Left kidney (tissue), 2 donors: Measurements from ENCODE around the gene CDKN2B-AS1. TPM values are rescaled to one million over a fixed set of nuclear protein-coding genes. Genes with fewer than 3 reads are reported as not detected.

Source experiments
- DNase-seq: peaks from one replicate; pipeline ENCODE4 v3.0.0-alpha.2; 2013
- polyA plus RNA-seq: library from polyadenylated mRNA; unstranded; fragments of 120-200 nt; gene quantifications from one replicate; pipeline ENCODE4 v1.2.1, GENCODE V29; 2013; ENCODE audit not compliant: insufficient read length

The CDKN2B-AS1 gene
- polyA plus RNA-seq, 1 donor = 0.32 TPM

DNA sequence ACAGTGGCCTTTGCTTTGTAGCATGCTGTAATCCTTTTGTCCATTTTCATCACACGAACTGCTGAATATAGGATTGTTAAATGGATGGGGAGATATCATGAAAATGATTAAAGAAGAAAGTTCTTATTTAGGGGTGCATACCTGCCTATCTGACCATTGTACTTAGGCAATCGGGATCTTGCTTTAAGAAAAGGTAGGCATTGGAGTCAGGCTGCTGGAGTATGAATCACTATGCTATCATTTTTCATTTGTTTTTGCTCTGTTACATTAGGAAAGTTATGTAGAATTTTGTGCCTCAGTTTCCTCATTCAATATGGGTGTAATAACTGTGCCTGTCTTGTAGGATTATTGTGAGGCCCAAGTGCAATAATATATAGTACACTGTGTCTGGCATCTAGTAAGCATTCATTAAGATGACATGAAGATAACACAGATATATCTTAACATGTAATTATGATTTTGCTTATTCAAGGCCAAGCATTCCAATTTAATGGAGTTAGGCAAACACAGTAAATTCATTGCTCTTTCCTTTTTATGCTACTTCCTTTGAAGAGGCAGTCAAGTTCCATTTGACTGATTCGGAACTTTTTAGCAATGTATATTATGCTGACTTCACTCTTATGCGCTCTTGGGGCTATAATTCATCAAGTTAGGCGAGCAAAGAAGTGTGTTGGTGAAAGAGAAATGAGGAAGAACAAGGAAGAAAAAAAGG lies 124.4 kb downstream of the CDKN2B-AS1 start:
- no peak for DNase-seq

DNA sequence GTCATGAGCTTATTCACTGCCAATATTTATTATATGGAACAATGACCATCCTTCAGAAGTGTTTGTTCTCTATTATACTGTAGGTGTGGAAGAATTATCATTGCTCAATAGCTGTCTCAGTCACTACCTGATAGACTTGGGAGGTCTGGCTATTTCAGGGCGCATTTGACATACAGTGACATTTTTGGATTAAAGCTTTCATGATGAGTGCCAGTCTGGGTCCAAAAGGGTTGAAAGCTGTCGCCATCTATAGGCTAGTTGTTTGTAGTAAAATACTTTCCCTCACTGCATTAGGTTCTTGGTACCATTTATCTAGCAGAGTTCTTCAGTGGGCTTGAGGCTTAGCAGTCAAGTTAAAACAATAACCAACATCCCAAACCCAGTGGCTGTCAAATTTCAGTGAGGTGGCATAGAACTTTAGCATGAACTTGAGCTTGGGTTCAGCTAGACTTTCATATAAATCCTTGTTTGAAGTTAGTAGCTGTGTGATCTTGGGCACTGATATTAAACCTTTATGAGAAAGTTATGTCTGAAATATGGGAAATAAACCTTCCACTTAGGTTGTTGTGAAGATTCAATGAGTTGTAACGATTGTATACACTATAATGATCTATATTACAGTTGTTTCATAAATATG lies 125.0 kb downstream of the CDKN2B-AS1 start:
- DNase-seq = no peak

- no peak for DNase-seq
Measured at GRCh38 chr9:22120159-22120549, 125.6 kb downstream of the CDKN2B-AS1 start.

GRCh38 chr9:22120595-22120994 lies 126.0 kb downstream of the CDKN2B-AS1 start:
- DNase-seq = no peak

GRCh38 chr9:22124263-22125011 lies 129.8 kb downstream of the CDKN2B-AS1 start:
- DNase-seq = no peak

GRCh38 chr9:22129133-22129532 lies 134.5 kb downstream of the CDKN2B-AS1 start:
- no peak for DNase-seq

GRCh38 chr9:22129633-22130032 lies 135.0 kb downstream of the CDKN2B-AS1 start:
- no peak for DNase-seq

DNA sequence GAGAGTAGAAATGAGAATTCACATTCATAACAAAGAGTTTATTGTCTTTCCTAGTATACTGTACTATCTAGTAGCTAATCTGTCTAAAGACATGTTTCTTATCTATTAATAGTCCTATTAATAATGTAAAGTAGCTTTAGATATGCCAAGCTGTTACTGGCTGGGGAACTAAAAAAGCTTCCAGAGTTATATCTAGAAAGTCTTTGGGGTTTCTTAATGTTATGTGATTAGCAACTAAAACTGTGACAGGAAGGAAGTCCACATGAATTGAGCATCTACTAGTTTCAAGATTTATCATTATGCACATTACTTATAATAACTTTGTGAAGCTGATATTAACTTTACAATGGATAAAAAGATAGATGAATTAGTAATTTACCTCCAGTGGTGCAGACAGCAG lies 137.2 kb downstream of the CDKN2B-AS1 start:
- no peak for DNase-seq

DNA sequence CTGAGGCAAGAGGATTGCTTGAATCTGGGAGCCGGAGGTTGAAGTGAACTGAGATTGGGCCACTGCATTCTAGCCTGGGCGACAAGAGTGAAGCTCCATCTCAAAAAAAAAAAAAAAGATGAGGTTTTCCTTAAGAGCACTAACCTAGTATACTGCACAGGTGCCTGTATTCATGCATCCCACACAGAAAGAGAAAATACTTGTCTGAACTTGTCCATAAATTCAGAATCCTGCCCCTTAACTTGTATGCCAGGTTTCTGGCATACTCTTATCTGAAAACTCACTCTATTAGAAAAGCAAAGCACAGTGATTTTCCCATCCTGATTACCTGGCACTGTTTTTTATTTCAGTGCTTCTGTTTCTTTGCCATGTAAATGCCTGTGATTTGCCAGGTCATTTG lies 139.8 kb downstream of the CDKN2B-AS1 start:
- DNase-seq = no peak

- no peak for DNase-seq
Measured at GRCh38 chr9:22136461-22137096, 142.0 kb downstream of the CDKN2B-AS1 start.

DNA sequence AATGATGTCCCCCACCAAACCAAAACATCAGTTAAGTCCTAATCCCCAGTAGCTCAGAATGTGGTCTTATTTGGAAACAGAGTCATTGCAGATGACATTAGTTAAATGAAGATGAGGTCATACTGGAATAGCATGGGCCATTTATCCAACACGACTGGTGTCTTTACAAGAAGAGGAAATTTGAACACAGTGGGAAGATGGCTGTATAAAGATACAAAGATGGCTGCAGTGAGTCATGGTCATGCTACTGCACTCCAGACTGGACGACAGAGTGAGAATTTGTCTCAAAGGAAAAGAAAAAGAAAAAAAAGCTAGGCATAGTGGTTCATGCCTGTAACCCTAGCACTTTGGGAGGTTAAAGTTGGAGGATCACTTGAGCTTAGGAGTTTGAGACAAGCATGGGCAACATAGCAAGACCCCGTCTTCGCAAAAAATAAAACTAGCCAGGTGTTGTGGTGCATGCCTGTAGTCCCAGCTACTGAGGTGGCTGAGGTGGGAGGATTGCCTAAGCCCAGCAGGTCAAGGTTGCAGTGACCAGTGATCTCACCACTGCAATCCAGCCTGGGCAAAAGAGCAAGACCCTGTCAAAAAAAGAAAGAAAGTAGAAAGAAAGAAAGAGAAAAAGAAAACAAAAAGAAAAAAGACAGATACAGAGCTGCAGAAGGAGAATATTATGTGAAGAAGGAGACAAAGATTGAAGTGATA lies 144.5 kb downstream of the CDKN2B-AS1 start:
- no peak for DNase-seq

GRCh38 chr9:22141908-22142307 lies 147.3 kb downstream of the CDKN2B-AS1 start:
- no peak for DNase-seq

GRCh38 chr9:22142671-22143070 lies 148.1 kb downstream of the CDKN2B-AS1 start:
- no peak for DNase-seq

- no peak for DNase-seq
Measured at GRCh38 chr9:22143799-22144625, 149.4 kb downstream of the CDKN2B-AS1 start.

- DNase-seq = no peak
Measured at GRCh38 chr9:22146604-22147003, 152.0 kb downstream of the CDKN2B-AS1 start.

DNA sequence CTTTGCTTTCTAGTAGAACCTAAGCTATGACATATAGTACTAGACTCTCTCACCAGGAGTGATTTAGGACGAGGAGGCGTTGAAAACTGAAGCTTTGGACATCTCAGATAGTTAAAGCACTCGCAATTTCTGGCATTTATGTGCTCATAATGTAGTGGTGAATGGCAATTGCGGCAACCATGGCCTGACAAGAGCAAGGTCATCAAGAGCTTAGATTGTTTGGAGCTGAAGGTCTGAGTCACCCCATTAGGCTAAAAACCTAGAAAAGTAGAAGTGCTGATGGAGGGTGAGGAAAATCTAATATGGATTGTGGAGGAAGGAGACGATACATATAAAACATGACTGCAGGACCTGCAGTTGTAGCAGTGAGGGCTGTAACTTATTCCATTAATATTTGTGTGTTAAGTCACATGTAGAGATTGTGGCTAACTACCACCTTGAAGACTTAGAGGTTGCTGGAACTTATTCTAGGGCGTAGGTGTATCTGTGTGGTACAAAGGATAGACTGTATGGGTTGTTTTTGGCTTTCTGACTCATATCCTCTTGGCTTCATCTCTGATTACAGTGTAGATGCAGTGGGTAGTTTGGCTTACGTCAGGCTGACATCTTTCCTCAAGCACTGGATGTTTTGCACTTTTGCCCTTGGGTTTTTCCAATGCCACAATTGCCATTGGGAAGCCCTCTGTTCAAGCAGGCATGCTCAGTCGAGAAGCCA lies 153.4 kb downstream of the CDKN2B-AS1 start:
- no peak for DNase-seq

GRCh38 chr9:22148528-22148875 lies 153.9 kb downstream of the CDKN2B-AS1 start:
- no peak for DNase-seq

GRCh38 chr9:22148876-22149637 lies 154.5 kb downstream of the CDKN2B-AS1 start:
- DNase-seq = no peak

DNA sequence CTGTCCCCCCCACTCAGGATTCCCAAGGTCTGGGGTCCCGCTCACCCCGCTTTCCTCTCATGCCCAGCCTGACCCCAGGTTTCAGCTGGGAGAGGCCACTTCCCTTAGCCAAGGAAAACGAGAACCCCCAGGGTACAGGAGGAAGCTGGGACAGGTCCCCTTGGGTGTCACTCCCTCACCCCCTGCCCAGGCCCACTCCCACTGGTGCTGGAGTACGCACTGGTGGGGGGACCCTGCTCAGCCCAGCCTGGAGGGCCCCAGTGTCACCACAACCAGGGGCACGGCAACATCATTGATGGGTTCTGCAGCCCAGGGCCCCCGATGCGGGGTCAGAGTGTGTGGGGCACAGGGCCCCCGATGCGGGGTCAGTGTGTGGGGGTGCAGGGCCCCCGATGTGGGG lies 159.5 kb downstream of the CDKN2B-AS1 start:
- DNase-seq = no peak

DNA sequence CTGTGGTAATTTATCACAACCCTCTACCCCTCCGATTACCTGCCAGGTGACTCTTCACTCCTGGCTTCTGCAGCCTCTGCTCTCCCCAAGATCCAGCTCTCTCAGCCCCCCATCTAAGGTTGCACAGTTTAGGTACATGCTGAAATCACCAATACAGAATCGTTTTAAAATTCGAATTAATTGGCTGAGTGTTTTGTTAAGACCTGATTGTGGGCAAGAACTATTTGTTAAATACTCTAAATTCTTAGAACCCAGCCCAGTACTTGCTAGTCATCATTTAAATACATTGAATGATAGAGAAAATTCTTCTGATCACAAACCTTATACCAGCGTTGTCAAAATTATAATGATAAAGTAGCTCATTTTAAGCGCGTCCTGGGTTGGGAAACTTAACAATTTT lies 162.0 kb downstream of the CDKN2B-AS1 start:
- DNase-seq = no peak
